ENCODE data around the gene LHFPL2. TPM values are rescaled to one million over a fixed set of nuclear protein-coding genes. Genes with fewer than 3 reads are reported as not detected.

The LHFPL2 gene
- total and polyA plus RNA-seq, 2 experiments from 2014 or later: 96.6 to 126 TPM

DNA sequence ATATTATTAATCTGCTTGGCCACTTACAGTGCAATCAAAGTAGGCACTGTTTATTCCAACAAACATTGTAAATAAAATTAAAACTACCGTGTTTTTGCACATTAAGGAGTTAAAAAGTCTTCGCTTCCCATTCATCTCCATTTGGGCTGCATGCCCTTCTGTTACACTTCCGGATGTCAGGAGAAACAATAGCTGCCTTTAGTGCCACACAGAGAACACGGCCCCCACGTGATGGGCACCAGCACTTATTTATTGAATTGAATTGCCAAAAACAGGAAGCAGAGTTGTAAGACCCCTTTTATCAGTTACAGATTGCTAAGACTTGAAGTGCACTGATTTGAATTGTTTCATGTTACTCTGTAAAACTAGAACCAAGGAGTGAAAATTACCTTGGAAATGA lies 80.4 kb downstream of the LHFPL2 start:
- peak overlapping the region; percentile 86 for H3K27ac ChIP-seq
- H3K9me3 ChIP-seq (ENCODE audit: low read depth): no peaks in the 10 kb centered on the region
- DNase-seq (ENCODE audit: low read depth in 1 of 2, low spot score in 1 of 2): no peak
- H3K36me3 ChIP-seq: peaks cover 11% of the 10 kb centered on the region
- no peaks in the 10 kb centered on the region for H3K27me3 ChIP-seq
- TF ChIP-seq, protein P1, sequence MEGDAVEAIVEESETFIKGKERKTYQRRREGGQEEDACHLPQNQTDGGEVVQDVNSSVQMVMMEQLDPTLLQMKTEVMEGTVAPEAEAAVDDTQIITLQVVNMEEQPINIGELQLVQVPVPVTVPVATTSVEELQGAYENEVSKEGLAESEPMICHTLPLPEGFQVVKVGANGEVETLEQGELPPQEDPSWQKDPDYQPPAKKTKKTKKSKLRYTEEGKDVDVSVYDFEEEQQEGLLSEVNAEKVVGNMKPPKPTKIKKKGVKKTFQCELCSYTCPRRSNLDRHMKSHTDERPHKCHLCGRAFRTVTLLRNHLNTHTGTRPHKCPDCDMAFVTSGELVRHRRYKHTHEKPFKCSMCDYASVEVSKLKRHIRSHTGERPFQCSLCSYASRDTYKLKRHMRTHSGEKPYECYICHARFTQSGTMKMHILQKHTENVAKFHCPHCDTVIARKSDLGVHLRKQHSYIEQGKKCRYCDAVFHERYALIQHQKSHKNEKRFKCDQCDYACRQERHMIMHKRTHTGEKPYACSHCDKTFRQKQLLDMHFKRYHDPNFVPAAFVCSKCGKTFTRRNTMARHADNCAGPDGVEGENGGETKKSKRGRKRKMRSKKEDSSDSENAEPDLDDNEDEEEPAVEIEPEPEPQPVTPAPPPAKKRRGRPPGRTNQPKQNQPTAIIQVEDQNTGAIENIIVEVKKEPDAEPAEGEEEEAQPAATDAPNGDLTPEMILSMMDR (IDR thresholded peaks at IDR 0.05; ENCODE audit: low read depth, low read length): no peak
- peaks cover 64% of the 10 kb centered on the region for H3K4me1 ChIP-seq (ENCODE audit: low read depth)
- no peak overlapping the region for H3K4me3 ChIP-seq

DNA sequence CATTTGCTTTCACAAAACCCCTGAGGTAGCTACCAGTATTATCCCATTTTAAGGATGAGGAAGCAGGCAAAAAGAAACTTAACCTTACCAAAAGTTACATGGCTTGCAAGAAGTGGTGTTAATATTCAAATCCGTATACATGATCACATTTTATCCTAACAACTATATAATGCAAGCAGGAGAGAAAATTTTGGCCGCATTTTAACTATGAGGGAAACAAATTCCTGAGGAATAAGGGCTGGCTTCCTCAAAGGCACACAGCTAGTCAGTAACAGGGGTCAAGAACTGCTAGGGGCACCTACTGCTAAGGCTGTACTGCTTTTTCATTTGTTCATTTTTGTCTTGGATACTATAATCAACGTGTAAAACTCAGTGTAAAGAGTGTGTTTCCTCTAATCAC lies 81.0 kb downstream of the LHFPL2 start:
- Histone ChIP-seq H3K9me3 (ENCODE audit: low read depth) (no peaks in the 10 kb centered on the region), H3K4me3 (no peak overlapping the region), H3K27ac (peak overlapping the region; percentile 86), H3K36me3 (peaks cover 11% of the 10 kb centered on the region), H3K27me3 (no peaks in the 10 kb centered on the region), H3K4me1 (ENCODE audit: low read depth) (peaks cover 62% of the 10 kb centered on the region)
- no peak for DNase-seq (ENCODE audit: low read depth in 1 of 2, low spot score in 1 of 2)
- TF ChIP-seq, protein P1 (IDR thresholded peaks at IDR 0.05; ENCODE audit: low read depth, low read length): no peak

DNA sequence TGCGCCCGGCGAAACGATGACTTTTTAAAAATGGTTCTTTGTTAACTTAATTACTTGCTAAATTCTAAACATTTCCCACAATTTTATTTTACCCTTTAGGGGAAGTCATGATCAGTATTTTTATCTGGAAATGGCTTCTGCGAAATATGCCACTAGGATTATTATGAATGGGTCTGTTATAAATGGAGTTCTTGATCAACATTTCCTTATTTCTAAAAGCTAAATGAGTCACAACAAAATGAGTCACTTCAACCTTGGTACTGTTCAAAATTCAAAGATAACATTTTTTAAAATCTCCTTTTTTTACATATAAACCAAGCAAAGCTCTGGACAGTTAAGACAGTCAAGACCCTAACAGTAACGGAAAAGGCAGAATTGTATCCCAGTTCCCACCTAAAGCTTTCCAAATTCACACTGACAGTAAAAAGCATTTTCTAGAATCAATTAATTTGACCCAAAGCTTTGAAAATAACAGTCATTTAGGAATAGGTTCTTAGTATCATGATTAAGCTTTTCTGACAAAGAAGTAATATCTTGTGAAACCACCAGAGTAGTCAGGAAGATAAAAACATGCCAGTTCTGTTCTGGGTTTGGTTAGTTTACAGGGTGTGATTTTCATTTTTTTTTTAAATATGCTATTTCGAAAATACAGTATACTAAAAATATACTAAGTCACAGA lies 81.7 kb downstream of the LHFPL2 start:
- TF ChIP-seq, protein P1 (IDR thresholded peaks at IDR 0.05; ENCODE audit: low read depth, low read length): no peak
- Histone ChIP-seq H3K4me3 (no peak overlapping the region), H3K4me1 (ENCODE audit: low read depth) (peaks cover 57% of the 10 kb centered on the region), H3K36me3 (peaks cover 11% of the 10 kb centered on the region), H3K27me3 (no peaks in the 10 kb centered on the region), H3K9me3 (ENCODE audit: low read depth) (no peaks in the 10 kb centered on the region), H3K27ac (peak overlapping the region; percentile 86)
- DNase-seq (ENCODE audit: low read depth in 1 of 2, low spot score in 1 of 2): peak in 1 of 2 donors; percentile 57

DNA sequence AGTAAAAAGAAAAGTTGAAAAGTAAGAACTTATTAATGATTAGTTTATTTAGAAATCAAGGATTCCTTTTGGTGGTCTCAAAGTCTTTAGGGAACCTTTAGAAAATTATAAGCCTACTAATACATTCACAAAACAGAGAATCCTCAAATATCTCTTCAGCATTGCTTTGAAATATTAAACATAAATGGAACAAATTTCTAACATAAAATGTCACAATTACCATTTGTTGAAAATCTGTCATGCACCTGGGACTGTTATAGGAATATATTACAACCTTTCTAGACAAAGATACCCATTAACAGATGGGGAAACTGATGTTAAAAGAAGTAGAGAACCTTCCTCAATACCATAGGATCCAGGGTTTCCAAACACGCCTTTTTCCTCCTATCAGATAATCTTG lies 83.2 kb downstream of the LHFPL2 start:
- Histone ChIP-seq H3K27me3 (no peaks in the 10 kb centered on the region), H3K9me3 (ENCODE audit: low read depth) (no peaks in the 10 kb centered on the region), H3K27ac (no peak overlapping the region), H3K4me3 (no peak overlapping the region), H3K36me3 (peaks cover 11% of the 10 kb centered on the region), H3K4me1 (ENCODE audit: low read depth) (peaks cover 42% of the 10 kb centered on the region)
- DNase-seq (ENCODE audit: low read depth in 1 of 2, low spot score in 1 of 2): no peak
- TF ChIP-seq, protein P1 (IDR thresholded peaks at IDR 0.05; ENCODE audit: low read depth, low read length): no peak

DNA sequence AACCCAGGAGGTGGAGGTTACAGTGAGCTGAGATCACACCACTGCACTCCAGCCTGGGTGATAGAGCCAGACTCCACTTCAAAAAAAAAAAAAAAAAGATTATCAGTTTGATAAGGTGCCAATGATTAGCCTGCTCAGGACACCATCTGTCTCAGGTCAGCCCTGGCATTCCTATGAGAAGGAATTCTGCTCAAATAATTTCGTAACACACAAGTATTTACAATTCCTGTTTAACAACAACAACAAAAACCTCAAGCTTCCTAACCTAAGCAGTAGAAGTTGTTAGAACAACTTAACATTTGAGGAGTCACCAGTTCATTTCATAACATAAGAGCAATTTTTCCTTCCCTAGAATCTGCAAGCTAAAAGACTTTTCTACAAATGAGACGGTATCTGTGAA lies 85.0 kb downstream of the LHFPL2 start:
- TF ChIP-seq, protein P1 (IDR thresholded peaks at IDR 0.05; ENCODE audit: low read depth, low read length): no peak
- H3K36me3 ChIP-seq: peaks cover 11% of the 10 kb centered on the region
- H3K9me3 ChIP-seq (ENCODE audit: low read depth): no peaks in the 10 kb centered on the region
- H3K27me3 ChIP-seq: no peaks in the 10 kb centered on the region
- no peak overlapping the region for H3K4me3 ChIP-seq
- H3K4me1 ChIP-seq (ENCODE audit: low read depth): peaks cover 24% of the 10 kb centered on the region
- H3K27ac ChIP-seq: peak overlapping the region; percentile 81
- no peak for DNase-seq (ENCODE audit: low read depth in 1 of 2, low spot score in 1 of 2)
